SH-SY5Y (cell line): Measurements from ENCODE around the gene ANKRD60.

ENCODE experiments used
- GATA2 ChIP-seq: IDR thresholded peaks from 2 replicates; pipeline ENCODE4 v1.6.1; 2011; ENCODE audit warnings: mild to moderate bottlenecking, low read depth, low read length
- GATA3 ChIP-seq: IDR thresholded peaks from 2 replicates; pipeline ENCODE4 v1.6.1; 2011; ENCODE audit warnings: low read depth, mild to moderate bottlenecking, low read length, moderate library complexity

- TF ChIP-seq GATA2: no peak
- no peak for TF ChIP-seq GATA3
Observed at GRCh38 chr20:58184984-58185383, 43.5 kb downstream of the ANKRD60 start.
